Neuron (in vitro differentiated cells): Measurements from ENCODE around the gene PITPNM1.
A peak's percentile ranks its signal among the peaks of the same experiment; 100 is the strongest.
"Not testable (repeated sequence)": the region's sequence is repeated elsewhere in the genome, so short reads cannot be mapped to it uniquely, and the experiment has no call there.

Experiments
- H2AFZ ChIP-seq: one replicate; pipeline ENCODE4 v1.6.1; 2013; ENCODE audit warnings: low read depth, mild to moderate bottlenecking, inconsistent platforms, low read length, moderate library complexity
- H3K27me3 ChIP-seq: one replicate; pipeline ENCODE4 v1.6.1; 2013; ENCODE audit warnings: low read length; ENCODE audit not compliant: insufficient read depth
- H3K36me3 ChIP-seq: one replicate; pipeline ENCODE4 v1.6.1; 2013; ENCODE audit warnings: low read length; ENCODE audit not compliant: insufficient read depth
- H3K4me1 ChIP-seq: one replicate; pipeline ENCODE4 v1.6.1; 2013; ENCODE audit warnings: low read length; ENCODE audit not compliant: insufficient read depth
- H3K4me3 ChIP-seq: 2 replicates; pipeline ENCODE4 v1.5.1; 2013; ENCODE audit warnings: mild to moderate bottlenecking, low read length, moderate library complexity
- H3K9me3 ChIP-seq: one replicate; pipeline ENCODE4 v1.6.1; 2013; ENCODE audit warnings: low read length

The PITPNM1 gene

GRCh38 chr11:67504950-67505581 is at the start of gene PITPNM1:
PITPNM1 (minus strand) TSS chr11:67505363; CDS start chr11:67504180, 1,183 bp downstream.
- Histone ChIP-seq H2AFZ (peak within 1 kb of the TSS; percentile 50), H3K4me1 (peaks cover 38% of the 10 kb centered on the region), H3K9me3 (no peaks in the 10 kb centered on the region), H3K27me3 (no peaks in the 10 kb centered on the region), H3K4me3 (peak within 1 kb of the TSS; percentile 74), H3K36me3 (peaks cover 17% of the 10 kb centered on the region)

- H2AFZ ChIP-seq, H3K27me3 ChIP-seq, H3K36me3 ChIP-seq, H3K4me3 ChIP-seq, H3K4me1 ChIP-seq, H3K9me3 ChIP-seq: not testable (repeated sequence)
These were observed 46.5 kb upstream of the PITPNM1 start for GRCh38 chr11:67551697-67552096.

- no peak overlapping the region for H3K4me3 ChIP-seq
- H2AFZ ChIP-seq = no peak overlapping the region
- no peaks in the 10 kb centered on the region for H3K9me3 ChIP-seq
- no peaks in the 10 kb centered on the region for H3K36me3 ChIP-seq
- H3K4me1 ChIP-seq = no peaks in the 10 kb centered on the region
- H3K27me3 ChIP-seq = no peaks in the 10 kb centered on the region
These were observed 46.0 kb upstream of the PITPNM1 start for GRCh38 chr11:67551127-67551526.

- H3K4me3 ChIP-seq = no peak overlapping the region
- no peaks in the 10 kb centered on the region for H3K4me1 ChIP-seq
- no peaks in the 10 kb centered on the region for H3K9me3 ChIP-seq
- no peak overlapping the region for H2AFZ ChIP-seq
- H3K27me3 ChIP-seq = peaks cover 4% of the 10 kb centered on the region
- H3K36me3 ChIP-seq = no peaks in the 10 kb centered on the region
These were observed 43.5 kb upstream of the PITPNM1 start for GRCh38 chr11:67548555-67549110.

- not testable (repeated sequence) for H3K36me3 ChIP-seq, H3K4me3 ChIP-seq, H3K27me3 ChIP-seq, H3K9me3 ChIP-seq, H3K4me1 ChIP-seq, H2AFZ ChIP-seq
These were observed 42.9 kb upstream of the PITPNM1 start for GRCh38 chr11:67548112-67548511.

- Histone ChIP-seq H2AFZ (no peak overlapping the region), H3K4me3 (no peak overlapping the region), H3K9me3 (no peaks in the 10 kb centered on the region), H3K4me1 (no peaks in the 10 kb centered on the region), H3K27me3 (peaks cover 4% of the 10 kb centered on the region), H3K36me3 (no peaks in the 10 kb centered on the region)
These were observed 40.1 kb upstream of the PITPNM1 start for GRCh38 chr11:67545280-67545679.

GRCh38 chr11:67544616-67545242 is 39.6 kb upstream of the PITPNM1 start:
- no peak overlapping the region for H2AFZ ChIP-seq
- peaks cover 4% of the 10 kb centered on the region for H3K27me3 ChIP-seq
- no peaks in the 10 kb centered on the region for H3K36me3 ChIP-seq
- no peak overlapping the region for H3K4me3 ChIP-seq
- H3K4me1 ChIP-seq = no peaks in the 10 kb centered on the region
- H3K9me3 ChIP-seq = no peaks in the 10 kb centered on the region

GRCh38 chr11:67543585-67543984 is 38.4 kb upstream of the PITPNM1 start:
- Histone ChIP-seq H3K9me3 (no peaks in the 10 kb centered on the region), H2AFZ (no peak overlapping the region), H3K27me3 (peaks cover 4% of the 10 kb centered on the region), H3K4me3 (no peak overlapping the region), H3K4me1 (no peaks in the 10 kb centered on the region), H3K36me3 (no peaks in the 10 kb centered on the region)

GRCh38 chr11:67542971-67543370 is 37.8 kb upstream of the PITPNM1 start:
- H3K4me1 ChIP-seq = no peaks in the 10 kb centered on the region
- H3K36me3 ChIP-seq = no peaks in the 10 kb centered on the region
- no peak overlapping the region for H2AFZ ChIP-seq
- H3K9me3 ChIP-seq = no peaks in the 10 kb centered on the region
- H3K27me3 ChIP-seq = peaks cover 4% of the 10 kb centered on the region
- no peak overlapping the region for H3K4me3 ChIP-seq

GRCh38 chr11:67542169-67542568 is 37.0 kb upstream of the PITPNM1 start:
- Histone ChIP-seq H3K4me3 (no peak overlapping the region), H3K9me3 (no peaks in the 10 kb centered on the region), H3K27me3 (peaks cover 4% of the 10 kb centered on the region), H3K36me3 (no peaks in the 10 kb centered on the region), H2AFZ (no peak overlapping the region), H3K4me1 (no peaks in the 10 kb centered on the region)

GRCh38 chr11:67541198-67541597 is 36.0 kb upstream of the PITPNM1 start:
- no peaks in the 10 kb centered on the region for H3K36me3 ChIP-seq
- H3K9me3 ChIP-seq = no peaks in the 10 kb centered on the region
- H3K4me3 ChIP-seq = no peak overlapping the region
- no peak overlapping the region for H2AFZ ChIP-seq
- no peaks in the 10 kb centered on the region for H3K4me1 ChIP-seq
- H3K27me3 ChIP-seq = peaks cover 4% of the 10 kb centered on the region

- H3K27me3 ChIP-seq = no peaks in the 10 kb centered on the region
- no peaks in the 10 kb centered on the region for H3K4me1 ChIP-seq
- H3K9me3 ChIP-seq = no peaks in the 10 kb centered on the region
These were observed 34.4 kb upstream of the PITPNM1 start for GRCh38 chr11:67539550-67539949.

GRCh38 chr11:67538823-67539505 is 33.8 kb upstream of the PITPNM1 start:
- no peaks in the 10 kb centered on the region for H3K36me3 ChIP-seq

More at GRCh38 chr11:67539550-67539949, 34.4 kb upstream of the PITPNM1 start:
- no peaks in the 10 kb centered on the region for H3K36me3 ChIP-seq
- H2AFZ ChIP-seq = no peak overlapping the region
- no peak overlapping the region for H3K4me3 ChIP-seq

More at GRCh38 chr11:67538823-67539505, 33.8 kb upstream of the PITPNM1 start:
- Histone ChIP-seq H2AFZ (no peak overlapping the region), H3K27me3 (no peaks in the 10 kb centered on the region), H3K4me3 (no peak overlapping the region), H3K4me1 (no peaks in the 10 kb centered on the region), H3K9me3 (no peaks in the 10 kb centered on the region)
